H1 (cell line): ENCODE results near the gene FOXN4. TPM values are rescaled to one million over a fixed set of nuclear protein-coding genes. Genes with fewer than 3 reads are reported as not detected.

Source experiments
- polyA plus RNA-seq, 7 experiments: library from polyadenylated mRNA; depleted of rRNA in 3 of 7; stranded (reverse) in 5 of 7; unstranded in 2 of 7; fragments of >200 nt in 5 of 7; fragments of 200-250 nt in 2 of 7; gene quantifications; 1 replicate in 5 of 7; 2 replicates in 1 of 7; 4 replicates in 1 of 7; pipeline versions ENCODE4 v1.2.1 to v1.2.3, GENCODE V29; 2011 to 2013; ENCODE audit warnings: missing spikeins in 2 of 7, mixed read lengths in 2 of 7
- total RNA-seq: library from RNA; stranded (reverse); fragmentation: NEBNext Ultra II Directional; extraction: Animal tissue kit (Norgen Biotek cat#: 25700); gene quantifications from 2 replicates; pipeline ENCODE4 v1.2.1, GENCODE V29; 2021

FOXN4 gene
- total and polyA plus RNA-seq, 2 of the 8 experiments (the other 6 are each of a cell fraction or from before 2014, with no cell fraction given) = 0.26 to 0.29 TPM

Other genes starting within 250 kb of the FOXN4 start
- gene ALKBH2, start 215.8 kb downstream of the FOXN4 start, total RNA-seq = 22.5 and 25.9 TPM in 2 replicates
- 19.1 and 24.3 TPM in 2 replicates for gene ALKBH2, start 215.8 kb downstream of the FOXN4 start, polyA plus RNA-seq (2011; rRNA removed)
- 160 and 163 TPM in 2 replicates for gene UNG, start 211.7 kb downstream of the FOXN4 start, total RNA-seq
- gene UNG, start 211.7 kb downstream of the FOXN4 start, polyA plus RNA-seq (2011; rRNA removed) = 71.6 and 84.5 TPM in 2 replicates
- 12.9 and 15.3 TPM in 2 replicates for gene ACACB, start 192.7 kb downstream of the FOXN4 start, total RNA-seq
- 5.8 and 7.1 TPM in 2 replicates for gene ACACB, start 192.7 kb downstream of the FOXN4 start, polyA plus RNA-seq (2011; rRNA removed)
- not detected in 2 replicates for gene MYO1H, start 38.6 kb upstream of the FOXN4 start, total RNA-seq
- 0.03 and 0.05 TPM in 2 replicates for gene MYO1H, start 38.6 kb upstream of the FOXN4 start, polyA plus RNA-seq (2011; rRNA removed)
- gene KCTD10, start 168.0 kb upstream of the FOXN4 start, total RNA-seq = 52.4 and 54.3 TPM in 2 replicates
- 45.3 and 59.6 TPM in 2 replicates for gene KCTD10, start 168.0 kb upstream of the FOXN4 start, polyA plus RNA-seq (2011; rRNA removed)
- 21.1 and 21.8 TPM in 2 replicates for gene UBE3B, start 168.3 kb upstream of the FOXN4 start, total RNA-seq
- 14.0 and 17.1 TPM in 2 replicates for gene UBE3B, start 168.3 kb upstream of the FOXN4 start, polyA plus RNA-seq (2011; rRNA removed)